Activated CD4-positive, alpha-beta T cell treated with anti-CD3 and anti-CD28 coated beads, Interleukin-2, amount 10 ng/mL, durations not matched to agents 7 days and 5 days (primary cell): Measurements from ENCODE around the gene TCF4. TPM values are rescaled to one million over a fixed set of nuclear protein-coding genes. Genes with fewer than 3 reads are reported as not detected.

Experiments used
- CTCF ChIA-PET: fragments of 350-600 bp; sonication (Branson Sonifier 250); formaldehyde crosslinking; loops from one replicate; lab custom pipeline; 2021; ENCODE audit warnings: antibody characterized with exemption; lab: Charles Lee
- POLR2A ChIA-PET: fragments of 350-600 bp; sonication (Branson Sonifier 250); formaldehyde crosslinking; loops from one replicate; lab custom pipeline; 2021; ENCODE audit warnings: antibody characterized with exemption; lab: Charles Lee
- DNase-seq: peaks from one replicate; pipeline ENCODE4 v3.0.0-alpha.2; 2020
- H3K27ac Mint-ChIP-seq: one replicate; pipeline ENCODE4 v1.8.0; 2021; ENCODE audit warnings: mild to moderate bottlenecking, moderate library complexity, mixed read lengths
- H3K27me3 Mint-ChIP-seq: one replicate; pipeline ENCODE4 v1.8.0; 2021; ENCODE audit warnings: mixed read lengths
- H3K36me3 Mint-ChIP-seq: one replicate; pipeline ENCODE4 v1.8.0; 2021; ENCODE audit warnings: low read depth, mixed read lengths
- H3K4me1 Mint-ChIP-seq: one replicate; pipeline ENCODE4 v1.8.0; 2021; ENCODE audit warnings: mixed read lengths
- H3K4me3 Mint-ChIP-seq: one replicate; pipeline ENCODE4 v1.8.0; 2021; ENCODE audit warnings: mild to moderate bottlenecking, moderate library complexity, mixed read lengths
- H3K9me3 Mint-ChIP-seq: one replicate; pipeline ENCODE4 v1.8.0; 2021; ENCODE audit warnings: mixed read lengths
- total RNA-seq, 2 experiments: library from RNA; stranded (reverse); gene quantifications; one replicate each; pipeline ENCODE4 v1.2.3, GENCODE V29; 2021

The TCF4 gene
- total RNA-seq, 2 experiments from 2014 or later = 1.7 to 2.4 TPM

DNA sequence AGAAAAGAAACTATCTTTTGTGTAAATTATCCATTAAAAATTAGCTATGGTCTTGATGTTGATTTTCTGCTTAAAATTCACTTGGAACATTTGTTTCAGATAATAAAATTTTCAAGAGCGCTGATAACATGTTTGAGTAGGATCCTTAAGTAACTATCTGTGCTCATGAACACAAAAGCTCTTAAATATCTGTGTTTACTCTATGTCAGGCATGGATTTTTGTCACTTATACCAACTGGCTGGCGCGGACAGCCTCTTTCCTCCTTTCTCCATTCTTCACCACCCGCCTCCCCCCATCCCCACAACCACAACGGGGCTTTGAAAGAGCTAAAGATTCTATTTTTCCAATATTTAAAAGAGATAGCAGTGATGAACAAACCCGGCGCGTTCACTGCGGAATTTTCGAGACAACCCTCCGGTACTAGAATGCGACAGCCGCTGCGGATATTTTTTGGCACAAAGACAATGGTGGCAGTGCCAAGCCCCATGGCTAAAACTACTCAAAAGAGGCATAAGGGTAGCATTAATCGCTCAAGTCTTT lies 181.5 kb downstream of the TCF4 start:
- no peaks in the 10 kb centered on the region for H3K27me3 Mint-ChIP-seq

DNA sequence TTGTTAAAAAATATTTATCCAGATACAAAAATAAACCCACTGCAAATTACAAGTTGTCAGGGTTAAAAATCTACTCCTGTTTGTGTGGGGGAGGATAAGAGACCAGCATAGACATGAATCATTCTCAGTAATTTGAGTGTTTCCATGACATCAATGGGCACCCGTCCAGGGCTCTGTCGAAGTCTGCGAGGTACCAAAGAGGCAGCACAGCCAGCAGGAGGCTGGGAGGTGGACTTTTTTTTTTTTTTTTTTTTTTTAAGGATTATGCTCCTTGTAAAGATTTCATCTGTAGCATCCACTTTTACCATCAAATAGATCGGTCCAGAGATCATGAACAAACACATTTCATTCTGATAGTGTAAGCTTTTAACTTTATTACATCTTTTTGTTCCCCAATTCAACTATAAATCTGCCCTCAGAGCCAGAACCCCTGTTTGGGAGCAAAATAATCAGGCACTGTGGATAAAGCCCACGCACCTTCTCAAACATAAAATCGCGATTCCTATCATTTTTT lies 182.0 kb downstream of the TCF4 start:
- H3K9me3 Mint-ChIP-seq = no peaks in the 10 kb centered on the region
- ChIA-PET POLR2A (no interaction called here), CTCF (no interaction called here)
- H3K4me1 Mint-ChIP-seq = no peaks in the 10 kb centered on the region
- DNase-seq = no peak
- no peaks in the 10 kb centered on the region for H3K27me3 Mint-ChIP-seq
- no peak overlapping the region for H3K27ac Mint-ChIP-seq
- no peak overlapping the region for H3K4me3 Mint-ChIP-seq
- H3K36me3 Mint-ChIP-seq = no peaks in the 10 kb centered on the region

More for the DNA sequence above, 181.5 kb downstream of the TCF4 start:
- no peak overlapping the region for H3K27ac Mint-ChIP-seq
- H3K4me3 Mint-ChIP-seq = no peak overlapping the region
- CTCF ChIA-PET = interaction anchor here (0.6 kb wide), 1 partner anchor 1210 kb away, joined by 3 read pairs; no protein-coding TSS in a partner anchor
- POLR2A ChIA-PET = no interaction called here
- no peaks in the 10 kb centered on the region for H3K36me3 Mint-ChIP-seq
- H3K4me1 Mint-ChIP-seq = no peaks in the 10 kb centered on the region
- no peak for DNase-seq
- no peaks in the 10 kb centered on the region for H3K9me3 Mint-ChIP-seq

DNA sequence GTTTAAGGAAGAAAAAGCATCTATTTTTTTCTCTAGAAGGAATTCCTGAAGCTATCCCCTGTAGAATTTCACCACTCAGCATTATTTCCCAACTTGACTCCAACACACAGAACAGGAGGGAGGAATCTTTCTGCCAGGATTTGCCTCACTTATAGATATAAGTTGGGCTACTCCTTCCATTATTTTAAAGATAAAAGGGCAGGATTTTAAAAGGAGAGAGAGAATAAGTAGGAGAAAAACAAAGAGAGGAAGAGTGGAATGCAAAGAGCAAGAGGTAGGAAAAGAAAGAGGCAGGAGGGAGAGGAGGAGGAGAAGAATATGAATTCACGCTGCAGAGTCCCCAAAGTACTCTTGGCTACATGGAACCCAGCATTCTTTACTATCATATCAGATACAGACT lies 182.5 kb downstream of the TCF4 start:
- Mint-ChIP-seq H3K27me3 (no peaks in the 10 kb centered on the region), H3K27ac (no peak overlapping the region), H3K36me3 (no peaks in the 10 kb centered on the region), H3K9me3 (no peaks in the 10 kb centered on the region), H3K4me3 (no peak overlapping the region), H3K4me1 (no peaks in the 10 kb centered on the region)
- ChIA-PET POLR2A (no interaction called here), CTCF (no interaction called here)
- no peak for DNase-seq

DNA sequence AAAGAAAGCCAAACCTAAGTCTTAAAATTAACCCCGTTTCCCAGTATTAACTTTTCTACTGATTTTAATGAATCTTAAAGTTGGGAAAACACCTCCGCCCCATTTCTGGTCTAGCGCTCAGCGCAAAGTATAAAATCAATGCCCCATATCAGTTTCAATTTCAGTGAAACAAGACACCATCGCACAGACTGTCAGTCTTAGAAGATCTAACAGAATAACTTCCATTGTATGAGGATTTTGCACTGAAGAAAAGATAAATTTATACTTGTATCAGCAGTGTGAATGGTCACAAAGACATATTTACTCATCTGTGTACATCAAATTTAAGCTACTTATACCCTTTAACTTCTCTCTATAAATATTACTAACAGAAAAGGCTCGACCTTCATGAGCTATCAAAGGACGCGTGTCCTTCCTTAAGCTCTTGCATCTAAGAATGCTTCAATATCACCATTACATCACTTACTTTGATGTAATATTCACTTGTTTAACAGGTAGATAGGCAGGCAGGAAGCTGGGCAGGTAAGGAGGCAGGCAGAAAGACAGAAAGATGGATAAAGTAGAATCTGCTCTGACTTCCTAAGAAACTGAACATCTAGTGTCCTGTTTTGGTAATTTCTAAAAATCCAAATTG lies 183.0 kb downstream of the TCF4 start:
- Mint-ChIP-seq H3K27me3 (no peaks in the 10 kb centered on the region), H3K36me3 (no peaks in the 10 kb centered on the region), H3K9me3 (no peaks in the 10 kb centered on the region), H3K27ac (no peak overlapping the region), H3K4me3 (no peak overlapping the region), H3K4me1 (no peaks in the 10 kb centered on the region)
- ChIA-PET CTCF (no interaction called here), POLR2A (no interaction called here)
- no peak for DNase-seq

DNA sequence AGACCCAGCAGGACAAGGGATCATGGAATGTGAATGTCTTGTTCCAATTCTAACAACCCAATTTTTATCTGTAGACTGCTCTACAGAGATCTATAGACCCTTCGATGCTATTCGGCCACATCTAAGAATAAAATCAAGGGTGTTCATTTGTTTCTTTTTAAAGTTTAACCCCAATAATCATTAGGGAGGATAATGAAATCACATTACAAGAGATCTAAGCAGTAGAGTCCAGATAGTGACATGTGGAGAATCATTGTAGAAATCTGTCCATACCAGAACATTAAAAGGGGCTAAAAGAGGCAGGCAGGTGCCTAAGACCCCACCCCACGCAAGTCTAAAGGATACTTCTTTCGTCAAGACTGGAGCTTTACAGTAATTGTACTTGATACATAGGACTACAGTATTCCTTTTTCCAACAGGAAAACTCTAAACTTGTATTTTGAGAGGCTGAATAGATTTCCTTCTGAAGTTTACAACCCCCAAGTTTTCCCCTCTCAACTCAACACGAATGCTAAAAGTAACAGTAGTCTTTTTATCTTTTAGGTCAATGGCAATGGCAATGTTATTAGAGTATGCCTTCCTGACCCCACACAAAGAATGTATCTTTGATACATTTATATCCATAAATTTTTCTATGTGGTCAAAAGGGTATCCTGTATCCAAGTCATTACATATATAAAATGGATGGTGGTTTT lies 183.7 kb downstream of the TCF4 start:
- H3K4me3 Mint-ChIP-seq = no peak overlapping the region
- no peaks in the 10 kb centered on the region for H3K4me1 Mint-ChIP-seq
- ChIA-PET CTCF (no interaction called here), POLR2A (no interaction called here)
- no peak for DNase-seq
- no peak overlapping the region for H3K27ac Mint-ChIP-seq
- no peaks in the 10 kb centered on the region for H3K9me3 Mint-ChIP-seq
- no peaks in the 10 kb centered on the region for H3K27me3 Mint-ChIP-seq
- no peaks in the 10 kb centered on the region for H3K36me3 Mint-ChIP-seq

DNA sequence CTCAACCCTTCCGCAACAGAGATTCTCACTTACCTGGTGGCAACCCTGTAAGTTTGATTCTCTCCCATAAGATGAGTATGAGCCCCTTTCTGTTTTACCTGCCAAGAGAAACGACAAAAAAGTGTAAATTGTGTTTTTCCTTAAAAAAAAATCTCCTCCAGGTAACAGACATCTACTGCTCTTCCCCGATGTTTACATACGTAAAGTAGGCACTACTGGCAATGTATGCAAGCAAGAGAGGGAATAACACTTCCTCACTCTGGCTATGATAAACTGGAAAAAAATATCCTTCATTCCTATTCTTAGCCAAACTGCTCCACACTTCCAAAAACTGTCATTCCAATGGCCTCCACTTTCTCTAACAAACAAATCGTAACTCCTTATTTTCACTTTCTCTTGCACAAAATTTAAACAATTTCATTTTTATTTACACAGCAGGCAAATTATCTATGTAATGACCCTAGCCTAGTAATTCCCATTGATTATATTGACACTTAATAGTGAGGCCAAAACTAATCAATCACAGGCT lies 184.5 kb downstream of the TCF4 start:
- POLR2A ChIA-PET = no interaction called here
- Mint-ChIP-seq H3K27me3 (no peaks in the 10 kb centered on the region), H3K27ac (no peak overlapping the region), H3K4me1 (no peaks in the 10 kb centered on the region), H3K36me3 (no peaks in the 10 kb centered on the region), H3K4me3 (no peak overlapping the region), H3K9me3 (no peaks in the 10 kb centered on the region)
- CTCF ChIA-PET = no interaction called here
- no peak for DNase-seq

DNA sequence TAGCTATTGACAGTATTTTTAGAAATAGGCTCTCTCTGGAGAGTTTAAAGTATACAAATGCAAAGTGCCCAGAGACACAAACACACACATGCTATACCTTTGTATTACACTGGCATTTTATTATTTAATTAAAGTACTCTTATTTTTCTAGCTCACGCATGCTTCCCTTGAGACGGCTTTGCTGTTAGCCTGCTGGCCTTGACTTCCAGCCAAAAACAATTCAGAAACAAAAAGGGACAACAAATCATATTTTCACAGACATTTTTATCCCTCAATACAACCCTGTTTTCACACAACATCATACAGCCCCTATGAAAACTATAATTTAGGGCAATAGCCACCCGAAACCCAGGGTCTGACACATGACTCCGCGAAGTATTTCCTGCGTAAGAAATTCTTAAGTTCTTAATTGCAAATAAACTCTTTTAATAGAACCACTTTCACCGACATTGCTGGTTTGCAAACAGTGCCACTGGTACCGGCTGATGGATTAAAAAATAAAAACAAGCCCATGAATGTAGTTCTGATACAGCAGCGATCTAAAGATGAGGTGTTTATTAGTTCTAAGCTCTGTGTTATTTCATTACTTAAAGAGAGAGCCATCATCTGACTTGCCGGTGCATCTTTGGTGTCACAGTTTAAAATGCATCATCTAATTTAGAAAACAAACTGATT lies 185.1 kb downstream of the TCF4 start:
- Mint-ChIP-seq H3K9me3 (no peaks in the 10 kb centered on the region), H3K4me3 (no peak overlapping the region), H3K4me1 (no peaks in the 10 kb centered on the region), H3K27me3 (no peaks in the 10 kb centered on the region), H3K36me3 (no peaks in the 10 kb centered on the region), H3K27ac (no peak overlapping the region)
- ChIA-PET CTCF (no interaction called here), POLR2A (no interaction called here)
- DNase-seq = no peak

DNA sequence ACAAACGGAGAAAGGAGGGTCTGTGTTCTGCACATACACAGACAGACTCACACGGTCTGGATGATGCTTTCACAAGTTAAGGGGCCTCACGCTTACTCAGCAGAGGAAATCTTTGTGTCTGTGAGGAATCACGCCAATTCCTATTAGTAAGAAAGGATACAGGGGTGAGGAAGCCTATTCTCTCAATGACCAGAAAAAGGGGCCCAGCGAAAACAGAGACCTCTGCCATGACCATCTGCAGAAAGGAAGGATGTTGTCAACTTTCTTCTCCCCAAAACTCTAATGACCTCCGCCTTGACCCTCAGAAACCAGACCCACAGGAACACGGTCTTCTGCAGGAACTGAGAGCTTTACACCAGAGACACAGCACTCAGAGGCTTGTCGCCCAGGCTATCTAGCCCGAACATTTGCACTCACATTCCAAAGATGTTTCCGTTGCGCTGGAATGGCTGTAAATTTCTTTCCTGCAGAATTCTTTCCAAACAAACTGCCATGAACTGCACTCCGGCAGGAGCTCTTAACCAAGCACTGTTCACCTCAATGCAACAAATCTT lies 186.3 kb downstream of the TCF4 start:
- H3K4me1 Mint-ChIP-seq = no peaks in the 10 kb centered on the region
- no peaks in the 10 kb centered on the region for H3K9me3 Mint-ChIP-seq
- ChIA-PET CTCF (no interaction called here), POLR2A (no interaction called here)
- no peak overlapping the region for H3K27ac Mint-ChIP-seq
- no peaks in the 10 kb centered on the region for H3K36me3 Mint-ChIP-seq
- no peaks in the 10 kb centered on the region for H3K27me3 Mint-ChIP-seq
- no peak overlapping the region for H3K4me3 Mint-ChIP-seq
- no peak for DNase-seq

DNA sequence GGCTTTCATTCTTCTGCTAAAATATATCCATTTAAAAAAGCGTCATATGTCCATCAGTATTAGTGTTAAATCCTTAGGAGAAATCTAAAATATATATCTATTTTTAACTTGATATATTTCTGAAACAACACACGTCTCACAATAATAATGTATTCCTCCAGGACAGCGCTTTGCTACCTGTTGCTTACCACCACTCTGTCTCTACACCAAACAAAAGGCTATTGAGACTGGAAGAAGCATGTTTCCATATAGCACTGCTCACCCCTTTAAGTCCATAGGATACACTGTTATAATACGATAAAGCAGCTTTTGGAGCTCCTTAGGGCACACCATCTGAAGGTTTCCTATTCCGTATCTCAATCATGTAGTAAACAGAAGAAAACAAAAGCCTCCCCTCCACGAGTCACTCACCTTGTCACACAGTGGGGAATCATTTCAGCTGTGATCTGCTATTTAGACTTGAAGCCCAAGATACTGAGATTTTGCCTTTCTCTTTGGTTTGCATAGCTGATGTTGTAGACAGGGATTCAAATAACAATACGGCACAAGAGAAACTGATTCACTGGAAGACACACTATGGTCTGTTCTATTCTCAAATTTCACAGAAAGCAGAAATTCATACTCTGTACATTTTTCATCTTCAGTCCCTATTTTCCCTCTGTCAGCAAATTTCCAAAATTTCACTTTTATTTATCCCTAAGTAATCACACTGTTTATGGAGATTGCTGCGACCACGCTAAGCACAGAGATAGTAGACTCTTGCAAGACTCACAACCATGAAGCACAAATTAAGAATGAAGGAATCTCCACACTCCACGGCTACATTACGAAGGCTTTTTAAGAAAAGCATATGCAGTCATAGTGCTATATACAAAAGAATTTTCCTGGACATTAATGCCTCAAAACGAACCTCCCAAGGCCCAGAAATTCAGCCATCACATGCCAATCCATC lies 187.1 kb downstream of the TCF4 start:
- Mint-ChIP-seq H3K27me3 (no peaks in the 10 kb centered on the region), H3K36me3 (no peaks in the 10 kb centered on the region), H3K4me3 (no peak overlapping the region), H3K4me1 (no peaks in the 10 kb centered on the region), H3K9me3 (no peaks in the 10 kb centered on the region), H3K27ac (no peak overlapping the region)
- no peak for DNase-seq
- ChIA-PET POLR2A (no interaction called here), CTCF (no interaction called here)

DNA sequence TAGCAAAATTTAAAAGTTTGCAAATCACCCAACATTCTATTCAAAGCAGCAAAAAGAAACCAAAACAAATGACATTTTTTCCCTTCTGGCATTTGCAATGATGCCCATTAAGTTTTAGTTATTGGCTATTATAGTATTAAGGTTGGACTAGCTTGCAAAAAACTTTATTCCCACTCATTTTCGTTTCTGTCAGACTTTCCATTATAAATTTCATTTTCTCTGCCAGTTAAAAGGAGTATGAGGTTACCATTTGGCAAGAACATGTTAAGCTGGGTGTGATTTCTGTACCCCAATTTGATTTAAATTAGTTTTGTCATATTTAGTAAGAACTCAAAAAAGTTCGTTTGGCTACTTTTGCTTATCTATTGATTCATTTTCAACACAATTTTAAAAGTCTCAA lies 187.9 kb downstream of the TCF4 start:
- Mint-ChIP-seq H3K4me1 (no peaks in the 10 kb centered on the region), H3K27ac (no peak overlapping the region), H3K27me3 (no peaks in the 10 kb centered on the region), H3K36me3 (no peaks in the 10 kb centered on the region), H3K9me3 (no peaks in the 10 kb centered on the region), H3K4me3 (no peak overlapping the region)
- POLR2A ChIA-PET = no interaction called here
- CTCF ChIA-PET = no interaction called here
- no peak for DNase-seq

DNA sequence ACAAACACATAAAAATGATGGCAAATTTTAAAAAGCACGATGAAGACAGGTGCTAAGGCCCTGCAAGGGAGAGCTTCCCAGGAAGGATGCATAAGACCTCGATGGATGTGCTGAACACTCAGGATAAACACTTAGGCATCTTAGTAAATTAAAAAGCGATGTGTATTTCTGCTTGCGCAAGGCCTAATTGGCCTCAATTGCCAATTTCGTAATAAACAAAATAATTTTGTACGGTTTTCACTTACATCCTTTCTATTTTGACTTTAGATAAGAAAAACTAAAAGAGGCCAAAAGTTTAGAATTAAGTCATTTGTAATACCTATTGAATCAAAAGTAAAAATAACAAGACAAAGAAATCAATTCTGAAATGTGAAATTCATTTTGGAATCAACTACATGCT lies 189.1 kb downstream of the TCF4 start:
- no peaks in the 10 kb centered on the region for H3K4me1 Mint-ChIP-seq
- DNase-seq = no peak
- POLR2A ChIA-PET = no interaction called here
- H3K27me3 Mint-ChIP-seq = no peaks in the 10 kb centered on the region
- no peaks in the 10 kb centered on the region for H3K36me3 Mint-ChIP-seq
- CTCF ChIA-PET = no interaction called here
- no peak overlapping the region for H3K4me3 Mint-ChIP-seq
- no peak overlapping the region for H3K27ac Mint-ChIP-seq
- H3K9me3 Mint-ChIP-seq = no peaks in the 10 kb centered on the region

DNA sequence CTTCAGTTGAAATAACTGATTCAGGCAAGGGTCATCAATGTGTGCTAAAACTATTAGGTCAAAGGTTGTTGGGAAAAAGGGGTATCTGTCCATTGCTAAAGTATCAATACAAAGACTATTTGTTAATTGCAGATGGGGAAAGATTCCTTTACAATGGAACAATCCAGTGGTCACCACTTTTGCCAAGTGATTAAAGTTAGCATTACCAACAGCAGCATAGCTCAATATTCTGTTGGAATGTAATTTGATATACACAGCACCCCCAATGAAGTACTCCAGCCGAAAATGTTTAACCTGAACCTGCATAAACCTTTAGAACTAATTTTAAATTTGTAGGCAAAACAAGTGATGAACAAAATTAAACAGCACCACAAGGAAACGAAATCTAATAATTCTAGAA lies 191.0 kb downstream of the TCF4 start:
- H3K4me3 Mint-ChIP-seq = no peak overlapping the region
- no peaks in the 10 kb centered on the region for H3K27me3 Mint-ChIP-seq
- POLR2A ChIA-PET = no interaction called here
- no peaks in the 10 kb centered on the region for H3K9me3 Mint-ChIP-seq
- no peak overlapping the region for H3K27ac Mint-ChIP-seq
- no peaks in the 10 kb centered on the region for H3K4me1 Mint-ChIP-seq
- DNase-seq = no peak
- CTCF ChIA-PET = no interaction called here
- no peaks in the 10 kb centered on the region for H3K36me3 Mint-ChIP-seq
